ENCODE data around the gene PODXL.

The PODXL gene

GRCh38 chr7:131555552-131556052 lies 826 bp downstream of the PODXL start:
- H3K27me3 ChIP-seq (replicated peaks) = no peaks in the 10 kb centered on the region
- in situ Hi-C loops (cut with HindIII; ENCODE audit: low pct_ligation_motif_present, low sequenced_read_pairs) = no loop called here
- H3K4me3 ChIP-seq (ENCODE audit: low read depth, low read length) = peak overlapping the region; percentile 60
- TF ChIP-seq CTCF (IDR thresholded peaks at IDR 0.05; ENCODE audit: low read depth, low read length, missing control alignments) = no peak
- no peaks in the 10 kb centered on the region for H3K36me3 ChIP-seq (replicated peaks)
- DNase-seq = no peak
- no peak overlapping the region for H3K27ac ChIP-seq

GRCh38 chr7:131554880-131555516 lies 1.4 kb downstream of the PODXL start:
- no peak for DNase-seq
- peak overlapping the region; percentile 60 for H3K4me3 ChIP-seq (ENCODE audit: low read depth, low read length)
- in situ Hi-C loops (cut with HindIII; ENCODE audit: low pct_ligation_motif_present, low sequenced_read_pairs) = no loop called here
- H3K36me3 ChIP-seq (replicated peaks) = no peaks in the 10 kb centered on the region
- no peak overlapping the region for H3K27ac ChIP-seq
- TF ChIP-seq CTCF (IDR thresholded peaks at IDR 0.05; ENCODE audit: low read depth, low read length, missing control alignments) = no peak
- H3K27me3 ChIP-seq (replicated peaks) = no peaks in the 10 kb centered on the region

- Histone ChIP-seq H3K36me3 (replicated peaks) (no peaks in the 10 kb centered on the region), H3K27ac (no peak overlapping the region), H3K4me3 (ENCODE audit: low read depth, low read length) (peak overlapping the region; percentile 60), H3K27me3 (replicated peaks) (no peaks in the 10 kb centered on the region)
- in situ Hi-C loops (cut with HindIII; ENCODE audit: low pct_ligation_motif_present, low sequenced_read_pairs) = no loop called here
- no peak for TF ChIP-seq CTCF (IDR thresholded peaks at IDR 0.05; ENCODE audit: low read depth, low read length, missing control alignments)
- no peak for DNase-seq
Observed at GRCh38 chr7:131553931-131554330, 2.5 kb downstream of the PODXL start.

GRCh38 chr7:131552053-131552452 lies 4.4 kb downstream of the PODXL start:
- Histone ChIP-seq H3K36me3 (replicated peaks) (no peaks in the 10 kb centered on the region), H3K4me3 (ENCODE audit: low read depth, low read length) (no peak overlapping the region), H3K27me3 (replicated peaks) (no peaks in the 10 kb centered on the region), H3K27ac (no peak overlapping the region)
- in situ Hi-C loops (cut with HindIII; ENCODE audit: low pct_ligation_motif_present, low sequenced_read_pairs) = no loop called here
- TF ChIP-seq CTCF (IDR thresholded peaks at IDR 0.05; ENCODE audit: low read depth, low read length, missing control alignments) = no peak
- no peak for DNase-seq

GRCh38 chr7:131550846-131551245 lies 5.6 kb downstream of the PODXL start:
- no peaks in the 10 kb centered on the region for H3K27me3 ChIP-seq (replicated peaks)
- no peak overlapping the region for H3K27ac ChIP-seq
- no peak for DNase-seq
- TF ChIP-seq CTCF (IDR thresholded peaks at IDR 0.05; ENCODE audit: low read depth, low read length, missing control alignments) = no peak
- no peaks in the 10 kb centered on the region for H3K36me3 ChIP-seq (replicated peaks)
- in situ Hi-C loops (cut with HindIII; ENCODE audit: low pct_ligation_motif_present, low sequenced_read_pairs) = no loop called here
- H3K4me3 ChIP-seq (ENCODE audit: low read depth, low read length) = no peak overlapping the region

- H3K4me3 ChIP-seq (ENCODE audit: low read depth, low read length) = no peak overlapping the region
- no peaks in the 10 kb centered on the region for H3K36me3 ChIP-seq (replicated peaks)
- in situ Hi-C loops (cut with HindIII; ENCODE audit: low pct_ligation_motif_present, low sequenced_read_pairs) = no loop called here
- TF ChIP-seq CTCF (IDR thresholded peaks at IDR 0.05; ENCODE audit: low read depth, low read length, missing control alignments) = no peak
- H3K27me3 ChIP-seq (replicated peaks) = no peaks in the 10 kb centered on the region
- DNase-seq = no peak
- H3K27ac ChIP-seq = no peak overlapping the region
Observed at GRCh38 chr7:131548371-131548770, 8.1 kb downstream of the PODXL start.

All from brain microvascular endothelial cell (primary cell).